Measurements from ENCODE around the gene NLRC3.

NLRC3 gene

DNA sequence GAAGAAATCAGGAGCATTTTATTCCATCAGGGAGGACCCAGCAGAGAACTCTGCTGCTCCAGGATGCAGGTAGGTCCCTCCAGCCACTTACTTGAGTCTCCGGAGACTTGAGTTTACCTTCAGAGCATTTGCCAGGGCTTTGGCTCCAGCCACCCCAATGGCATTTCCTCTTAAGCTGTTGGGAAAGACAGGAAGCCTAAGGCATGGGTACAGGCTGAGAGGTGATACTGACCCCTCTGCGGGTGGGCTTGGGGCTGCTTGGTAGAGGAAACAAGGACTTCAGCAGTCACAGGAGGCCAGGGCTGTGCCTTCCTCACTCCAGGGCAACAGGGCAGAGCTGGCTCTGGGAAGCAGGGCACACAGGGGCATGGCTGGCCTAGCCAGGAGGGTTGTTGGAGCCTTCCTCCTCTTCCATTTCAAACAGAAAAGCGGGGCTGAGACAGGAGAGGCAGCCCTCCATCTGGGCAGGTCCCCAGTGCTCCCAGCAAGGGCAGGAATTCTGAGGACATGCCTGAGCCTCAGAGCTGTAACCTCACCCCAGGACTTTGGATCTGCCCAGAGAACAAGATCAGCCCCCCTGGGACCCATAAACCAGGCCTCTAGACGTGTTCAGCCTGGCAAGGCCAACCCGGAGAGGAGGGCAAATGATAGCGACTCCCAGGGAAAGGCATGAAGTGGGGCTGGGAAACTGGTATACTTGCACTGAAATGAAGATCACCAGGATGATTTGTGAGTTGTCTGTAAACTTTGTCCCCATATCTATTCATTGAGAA, 34.4 kb downstream of the NLRC3 start:
- no peak for DNase-seq

GRCh38 chr16:3541527-3542155, 35.6 kb downstream of the NLRC3 start:
- no peak for DNase-seq

DNA sequence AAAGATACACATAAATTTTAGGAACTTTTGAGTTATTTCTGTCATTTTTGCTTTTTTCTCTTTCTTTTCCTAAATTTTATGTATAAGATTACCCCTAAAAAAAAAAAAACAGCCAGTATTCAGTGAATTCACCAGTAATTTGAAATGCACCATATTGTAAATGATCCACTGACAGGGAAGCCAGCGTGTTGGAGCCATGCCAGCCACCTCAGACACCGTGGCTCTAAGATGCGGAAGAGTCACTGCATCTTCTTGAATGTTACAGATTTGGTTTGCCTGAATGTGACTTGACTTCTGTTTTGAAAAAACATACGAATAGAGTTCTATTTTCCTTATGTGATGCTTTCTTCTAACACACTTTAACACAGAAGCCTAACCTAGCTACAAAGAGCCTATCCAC, 39.0 kb downstream of the NLRC3 start:
- DNase-seq: no peak

DNA sequence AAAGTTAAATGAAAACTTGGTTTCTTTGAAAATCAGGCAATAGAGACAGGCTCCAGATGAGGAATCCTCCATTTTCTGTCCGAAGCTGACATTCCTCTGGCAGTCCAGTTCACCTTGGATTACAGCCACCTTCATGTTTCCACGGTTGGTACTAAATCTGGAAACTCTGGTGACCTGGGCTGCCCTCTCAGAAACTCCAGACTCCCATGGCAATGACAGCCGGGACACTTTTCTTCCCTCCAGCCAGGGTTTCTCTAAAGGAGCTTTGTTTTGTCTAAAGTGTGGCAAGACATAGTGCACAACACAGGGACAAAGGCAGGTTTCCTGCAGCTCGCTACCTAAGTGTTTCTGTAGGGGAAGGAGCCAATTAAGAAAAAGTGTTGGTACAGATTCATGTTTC, 40.4 kb downstream of the NLRC3 start:
- no peak for DNase-seq

- no peak for DNase-seq
These were observed 40.9 kb downstream of the NLRC3 start for GRCh38 chr16:3536271-3536731.

DNA sequence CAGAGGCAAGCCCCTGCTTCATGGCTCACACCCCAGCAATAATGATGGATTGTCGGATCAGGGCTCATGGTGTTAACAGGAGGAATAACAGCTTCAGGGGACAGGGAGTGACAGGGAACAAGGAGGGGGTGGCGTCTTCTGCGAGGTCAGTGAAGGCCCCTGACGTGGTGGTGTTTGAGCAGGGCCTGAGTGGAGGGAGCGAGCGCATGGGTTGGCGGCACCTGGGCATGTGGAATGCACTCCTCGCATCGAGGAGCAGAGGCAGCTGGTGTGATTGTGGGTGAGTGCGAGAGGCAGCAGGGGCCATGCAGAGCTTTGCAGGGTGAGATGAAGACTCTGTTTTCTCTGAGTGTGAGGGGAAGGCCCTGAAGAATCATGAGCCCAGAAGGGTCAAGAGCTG, 43.1 kb downstream of the NLRC3 start:
- no peak for DNase-seq

DNA sequence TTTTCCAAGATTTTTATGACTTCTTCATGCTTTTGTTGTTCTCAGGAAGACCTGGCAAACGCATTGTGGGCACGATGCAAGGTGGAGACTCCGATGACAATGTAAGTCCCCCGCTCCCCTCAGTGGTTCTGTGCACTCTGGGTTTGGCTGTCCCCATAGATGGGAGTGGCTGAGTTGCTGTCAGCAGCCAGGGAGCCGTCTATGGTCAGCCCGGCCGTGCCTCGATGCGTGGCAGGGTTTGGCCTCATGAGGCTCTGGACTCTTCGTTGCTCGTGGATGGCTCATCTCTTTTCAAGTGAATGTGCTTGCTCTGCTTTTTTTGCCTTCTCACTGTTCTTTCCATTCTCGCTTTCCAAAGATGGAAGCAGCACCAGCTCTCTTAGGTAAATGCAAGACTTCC, 44.5 kb downstream of the NLRC3 start:
- DNase-seq: no peak

GRCh38 chr16:3530371-3530914, 46.8 kb downstream of the NLRC3 start:
- DNase-seq: no peak

GRCh38 chr16:3529175-3529574, 48.0 kb downstream of the NLRC3 start:
- DNase-seq: no peak

- DNase-seq: no peak
These were observed 48.8 kb downstream of the NLRC3 start for GRCh38 chr16:3528406-3528805.

DNA sequence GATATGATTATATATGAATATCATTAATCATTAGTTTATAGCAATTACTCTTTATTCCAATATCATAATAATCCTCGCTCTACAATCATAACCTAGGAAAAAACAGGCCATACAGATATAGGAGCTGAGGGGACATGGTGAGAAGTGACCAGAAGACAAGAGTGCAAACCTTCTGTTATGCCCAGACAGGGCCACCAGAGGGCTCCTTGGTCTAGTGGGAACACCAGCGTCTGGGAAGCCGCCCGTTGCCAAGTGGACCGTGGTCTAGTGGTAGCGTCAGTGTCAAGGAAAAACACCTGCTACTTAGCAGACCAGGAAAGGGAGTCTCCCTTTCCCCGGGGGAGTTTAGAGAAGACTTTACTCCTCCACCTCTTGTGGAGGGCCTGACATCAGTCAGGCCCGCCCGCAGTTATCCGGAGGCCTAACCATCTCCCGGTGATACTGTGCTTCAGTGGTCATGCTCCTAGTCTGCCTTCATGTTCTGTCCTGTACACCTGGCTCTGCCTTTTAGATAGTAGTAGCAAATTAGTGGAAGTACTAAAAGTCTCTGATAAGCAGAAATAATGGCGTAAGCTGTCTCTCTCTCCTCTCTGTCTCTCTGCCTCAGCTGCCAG, 49.9 kb downstream of the NLRC3 start:
- peak; percentile 18 for DNase-seq

GRCh38 chr16:3525951-3526350, 51.3 kb downstream of the NLRC3 start:
- DNase-seq: no peak

GRCh38 chr16:3523281-3523680, 53.9 kb downstream of the NLRC3 start:
- DNase-seq: no peak

- no peak for DNase-seq
These were observed 56.4 kb downstream of the NLRC3 start for GRCh38 chr16:3520841-3521240.

DNA sequence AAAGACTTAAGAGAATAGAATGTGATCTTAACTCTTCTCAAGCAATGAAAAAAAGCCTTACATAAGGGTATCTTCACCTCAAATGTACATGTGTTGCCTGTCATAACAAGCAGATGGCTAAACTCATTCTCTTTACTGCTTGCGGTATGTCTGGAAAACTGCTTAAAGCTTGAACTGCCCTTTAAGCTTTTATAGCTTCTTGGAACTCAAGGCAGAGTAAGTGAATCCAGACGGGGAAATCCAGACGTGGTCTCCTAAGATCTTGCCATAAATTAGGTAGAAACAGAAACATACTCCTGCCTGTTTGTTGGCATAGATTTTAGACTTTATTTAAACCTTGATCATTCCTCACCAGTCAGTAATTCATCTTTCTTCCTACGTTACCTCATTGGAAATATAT, 56.8 kb downstream of the NLRC3 start:
- DNase-seq: no peak

DNA sequence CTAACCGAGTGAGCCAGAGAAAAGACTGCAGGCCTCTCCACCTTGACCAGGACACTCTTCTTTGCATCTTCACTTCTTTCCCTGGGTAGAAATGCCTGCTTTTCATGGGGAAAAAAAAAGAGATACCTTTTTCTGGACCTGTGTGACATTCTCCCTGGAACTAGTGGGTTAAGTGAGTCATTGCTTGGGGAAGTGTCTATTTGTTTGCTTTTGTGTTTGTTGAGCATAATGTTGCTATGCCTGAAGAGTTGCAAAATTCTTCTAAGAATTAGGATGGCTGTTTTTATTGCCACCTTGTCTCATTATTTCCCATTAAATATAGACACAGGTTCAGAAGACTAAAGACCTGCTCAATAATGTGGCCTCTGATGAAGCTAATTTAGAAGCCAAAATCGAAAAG, 57.6 kb downstream of the NLRC3 start:
- no peak for DNase-seq

- DNase-seq: no peak
These were observed 58.2 kb downstream of the NLRC3 start for GRCh38 chr16:3518986-3519348.

GRCh38 chr16:3518292-3518985, 58.8 kb downstream of the NLRC3 start:
- DNase-seq: no peak

DNA sequence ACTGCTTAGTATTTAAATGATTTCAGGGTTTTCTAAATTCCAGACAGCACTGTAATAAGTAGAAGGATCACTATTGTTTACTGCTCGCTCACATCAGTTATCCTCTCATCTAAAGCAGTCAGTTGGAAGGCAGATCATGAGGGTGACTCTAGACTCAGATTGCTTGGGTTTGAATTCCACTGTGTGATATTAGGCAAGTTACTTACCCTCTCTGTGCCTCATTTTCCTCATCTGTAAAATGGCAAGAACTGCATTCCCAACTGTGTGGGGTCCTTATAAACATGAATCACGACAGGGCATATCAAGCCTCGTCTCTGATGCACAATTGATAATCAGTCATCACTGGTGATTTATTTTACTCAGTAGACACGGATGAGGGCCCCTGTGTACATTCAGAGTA, 61.3 kb downstream of the NLRC3 start:
- no peak for DNase-seq

GRCh38 chr16:3514621-3515020, 62.6 kb downstream of the NLRC3 start:
- DNase-seq: no peak

DNA sequence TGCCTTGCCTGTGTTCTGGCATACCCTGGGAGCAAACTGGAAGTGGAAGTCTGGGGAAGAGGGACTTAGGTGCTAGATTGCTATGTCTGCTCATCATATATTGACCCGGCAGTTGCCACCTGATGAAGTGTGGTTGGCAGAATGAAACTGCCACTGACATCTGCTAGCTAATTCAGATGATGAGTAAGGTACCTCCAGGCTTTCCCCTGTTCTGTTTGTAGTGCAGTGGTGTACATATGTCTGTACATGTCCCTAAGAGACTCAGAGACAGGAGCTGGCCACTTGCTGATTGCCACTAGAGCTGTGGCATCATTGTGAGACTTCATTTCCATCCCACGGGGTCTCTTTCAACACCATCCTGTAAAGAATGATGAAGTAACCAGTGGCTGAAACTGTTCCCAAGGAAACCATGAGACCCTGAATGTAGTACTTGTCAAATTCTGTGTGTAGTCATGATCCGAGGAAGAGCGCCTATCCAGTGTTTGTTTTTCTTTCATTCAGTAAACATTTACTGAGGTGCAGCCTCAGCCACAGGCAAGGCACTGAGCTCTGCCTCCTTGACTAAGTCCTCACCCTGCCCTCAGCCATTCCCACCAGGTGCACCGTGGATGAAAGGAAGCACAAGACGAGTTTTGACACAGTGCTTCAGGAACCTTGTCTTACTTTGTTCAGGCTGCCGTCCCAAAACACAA, 63.2 kb downstream of the NLRC3 start:
- no peak for DNase-seq

DNA sequence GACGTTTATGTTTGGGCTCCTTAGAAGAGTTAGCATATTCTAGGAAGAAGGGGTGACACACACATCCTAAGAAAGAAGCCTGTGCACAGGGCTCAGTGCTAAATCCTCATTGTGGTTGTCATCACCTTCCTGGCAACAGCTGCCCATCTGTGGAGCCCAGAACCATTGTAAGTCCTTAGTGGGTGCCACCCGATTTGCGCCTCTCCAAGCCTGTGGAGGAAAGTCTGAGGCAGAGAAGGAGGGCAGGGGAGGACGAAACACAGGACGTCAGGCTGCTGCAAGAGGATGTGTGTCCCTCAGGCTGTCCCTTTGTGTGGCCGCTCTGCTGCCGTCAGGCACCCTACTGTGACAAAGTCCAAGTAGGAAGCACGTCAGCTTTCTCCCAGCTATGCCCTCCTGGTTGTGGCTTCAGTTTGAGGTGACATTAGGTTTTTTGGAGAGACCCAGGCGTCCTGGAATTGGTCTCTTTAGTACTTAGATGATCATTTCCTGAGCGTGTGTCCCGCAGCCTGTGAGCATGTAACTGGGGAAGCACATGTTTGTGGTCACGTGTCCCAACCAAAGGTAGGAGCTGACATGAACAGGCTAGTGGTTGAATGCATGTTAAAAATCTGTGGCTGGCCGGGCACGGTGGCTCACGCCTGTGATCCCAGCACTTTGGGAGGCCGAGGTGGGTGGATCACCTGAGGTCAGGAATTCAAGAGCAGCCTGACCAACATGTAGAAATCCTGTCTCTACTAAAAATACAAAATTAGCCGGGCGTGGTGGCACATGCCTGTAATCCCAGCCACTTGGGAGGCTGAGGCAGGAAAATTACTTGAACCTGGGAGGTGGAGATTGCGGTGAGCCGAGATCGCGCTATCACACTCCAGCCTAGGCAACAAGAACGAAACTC, 65.7 kb downstream of the NLRC3 start:
- DNase-seq: no peak

Data from NK-92 treated with Interleukin-12 subunit alpha and Interleukin-12 subunit beta, amount 100 ng/mL, for 24 hours (cell line).